ENCODE measurements around the gene HAPLN3.
"Not testable (repeated sequence)": the region's sequence is repeated elsewhere in the genome, so short reads cannot be mapped to it uniquely, and the experiment has no call there.

The HAPLN3 gene

GRCh38 chr15:88932271-88932874 lies 37.0 kb upstream of the HAPLN3 start:
- TF ChIP-seq, protein P1, sequence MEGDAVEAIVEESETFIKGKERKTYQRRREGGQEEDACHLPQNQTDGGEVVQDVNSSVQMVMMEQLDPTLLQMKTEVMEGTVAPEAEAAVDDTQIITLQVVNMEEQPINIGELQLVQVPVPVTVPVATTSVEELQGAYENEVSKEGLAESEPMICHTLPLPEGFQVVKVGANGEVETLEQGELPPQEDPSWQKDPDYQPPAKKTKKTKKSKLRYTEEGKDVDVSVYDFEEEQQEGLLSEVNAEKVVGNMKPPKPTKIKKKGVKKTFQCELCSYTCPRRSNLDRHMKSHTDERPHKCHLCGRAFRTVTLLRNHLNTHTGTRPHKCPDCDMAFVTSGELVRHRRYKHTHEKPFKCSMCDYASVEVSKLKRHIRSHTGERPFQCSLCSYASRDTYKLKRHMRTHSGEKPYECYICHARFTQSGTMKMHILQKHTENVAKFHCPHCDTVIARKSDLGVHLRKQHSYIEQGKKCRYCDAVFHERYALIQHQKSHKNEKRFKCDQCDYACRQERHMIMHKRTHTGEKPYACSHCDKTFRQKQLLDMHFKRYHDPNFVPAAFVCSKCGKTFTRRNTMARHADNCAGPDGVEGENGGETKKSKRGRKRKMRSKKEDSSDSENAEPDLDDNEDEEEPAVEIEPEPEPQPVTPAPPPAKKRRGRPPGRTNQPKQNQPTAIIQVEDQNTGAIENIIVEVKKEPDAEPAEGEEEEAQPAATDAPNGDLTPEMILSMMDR (IDR thresholded peaks at IDR 0.05; ENCODE audit: low read depth, low read length), result no peak
- in situ Hi-C loops (cut with HindIII; ENCODE audit: low sequenced_read_pairs), result no loop called here
- H3K4me3 ChIP-seq (ENCODE audit: low read depth, low read length), result no peak overlapping the region
- DNase-seq (ENCODE audit: low read depth, low spot score), result no peak

GRCh38 chr15:88930579-88930978 lies 35.2 kb upstream of the HAPLN3 start:
- DNase-seq (ENCODE audit: low read depth, low spot score), result no peak
- in situ Hi-C loops (cut with HindIII; ENCODE audit: low sequenced_read_pairs), result no loop called here
- no peak overlapping the region for H3K4me3 ChIP-seq (ENCODE audit: low read depth, low read length)
- TF ChIP-seq, protein P1 (IDR thresholded peaks at IDR 0.05; ENCODE audit: low read depth, low read length), result no peak

- in situ Hi-C loops (cut with HindIII; ENCODE audit: low sequenced_read_pairs); DNase-seq (ENCODE audit: low read depth, low spot score); H3K4me3 ChIP-seq (ENCODE audit: low read depth, low read length): not testable (repeated sequence)
These were observed 34.2 kb upstream of the HAPLN3 start for GRCh38 chr15:88929358-88930098.

DNA sequence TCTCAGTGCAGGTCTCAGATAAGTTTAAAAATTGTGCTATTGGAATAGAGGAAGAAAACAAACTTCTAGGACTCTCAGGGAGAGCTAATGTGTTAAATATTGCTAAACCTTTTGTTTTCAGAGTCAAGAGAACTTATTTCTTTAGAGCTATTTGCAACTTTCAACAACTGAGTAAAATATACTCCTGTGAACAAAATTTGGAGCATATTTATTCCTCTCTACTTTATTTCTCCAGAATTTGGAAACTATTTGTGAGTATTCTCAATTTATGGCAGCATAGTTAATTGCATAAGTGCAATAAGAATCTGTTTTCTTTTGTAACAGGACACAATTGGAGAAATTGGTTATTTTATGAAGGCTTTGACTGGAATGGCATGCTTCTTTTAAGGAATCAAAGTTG lies 32.8 kb upstream of the HAPLN3 start:
- in situ Hi-C loops (cut with HindIII; ENCODE audit: low sequenced_read_pairs); DNase-seq (ENCODE audit: low read depth, low spot score); H3K4me3 ChIP-seq (ENCODE audit: low read depth, low read length): not testable (repeated sequence)

GRCh38 chr15:88925648-88926047 lies 30.3 kb upstream of the HAPLN3 start:
- in situ Hi-C loops (cut with HindIII; ENCODE audit: low sequenced_read_pairs); DNase-seq (ENCODE audit: low read depth, low spot score); H3K4me3 ChIP-seq (ENCODE audit: low read depth, low read length): not testable (repeated sequence)

DNA sequence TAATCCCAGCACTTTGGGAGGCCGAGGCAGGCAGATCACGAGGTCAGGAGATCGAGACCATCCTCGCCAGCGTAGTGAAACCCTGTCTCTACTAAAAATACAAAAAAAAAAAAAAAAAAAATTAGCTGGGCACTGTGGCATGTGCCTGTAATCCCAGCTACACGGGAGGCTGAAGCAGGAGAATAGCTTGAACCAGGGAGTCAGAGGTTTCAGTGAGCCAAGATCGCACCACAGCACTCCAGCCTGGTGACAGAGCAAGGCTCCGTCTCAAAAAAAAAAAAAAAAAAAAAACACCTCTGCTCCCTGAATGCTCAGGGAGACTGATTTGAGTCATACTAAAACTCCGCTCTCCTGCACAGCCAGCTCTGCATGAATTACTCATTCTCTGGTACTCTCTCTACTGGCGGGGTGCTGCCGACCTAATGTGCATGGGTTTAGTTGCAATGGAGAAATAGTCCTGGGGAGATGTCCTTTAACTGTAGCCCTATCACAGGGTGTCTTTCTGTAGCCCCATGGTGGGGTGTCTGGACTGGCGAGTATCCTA lies 25.6 kb upstream of the HAPLN3 start:
- DNase-seq (ENCODE audit: low read depth, low spot score), result peak; percentile 84

GRCh38 chr15:88920186-88920891 lies 25.0 kb upstream of the HAPLN3 start:
- H3K4me3 ChIP-seq (ENCODE audit: low read depth, low read length), result no peak overlapping the region
- TF ChIP-seq, protein P1 (IDR thresholded peaks at IDR 0.05; ENCODE audit: low read depth, low read length), result no peak
- peak; percentile 62 for DNase-seq (ENCODE audit: low read depth, low spot score)
- in situ Hi-C loops (cut with HindIII; ENCODE audit: low sequenced_read_pairs), result loop anchor here (25.0 kb wide), 1 partner anchor 92 kb away; no protein-coding TSS in a partner anchor

More for the DNA sequence above, 25.6 kb upstream of the HAPLN3 start:
- in situ Hi-C loops (cut with HindIII; ENCODE audit: low sequenced_read_pairs), result loop anchor here (25.0 kb wide), 1 partner anchor 91 kb away; no protein-coding TSS in a partner anchor
- H3K4me3 ChIP-seq (ENCODE audit: low read depth, low read length), result not testable (repeated sequence)

- no peak overlapping the region for H3K4me3 ChIP-seq (ENCODE audit: low read depth, low read length)
- in situ Hi-C loops (cut with HindIII; ENCODE audit: low sequenced_read_pairs), result loop anchor here (25.0 kb wide), 1 partner anchor 94 kb away; no protein-coding TSS in a partner anchor
- peak; percentile 98 for DNase-seq (ENCODE audit: low read depth, low spot score)
- TF ChIP-seq, protein P1 (IDR thresholded peaks at IDR 0.05; ENCODE audit: low read depth, low read length), result no peak
These were observed 23.4 kb upstream of the HAPLN3 start for GRCh38 chr15:88918738-88919137.

Data from astrocyte of the spinal cord (primary cell).